ENCODE measurements around the gene CASK. TPM values are rescaled to one million over a fixed set of nuclear protein-coding genes. Genes with fewer than 3 reads are reported as not detected.

The CASK gene
- total and polyA plus RNA-seq, 2 donors (not counting 1 experiment from before 2014, with no cell fraction given) = 27.4 to 78.3 TPM

DNA sequence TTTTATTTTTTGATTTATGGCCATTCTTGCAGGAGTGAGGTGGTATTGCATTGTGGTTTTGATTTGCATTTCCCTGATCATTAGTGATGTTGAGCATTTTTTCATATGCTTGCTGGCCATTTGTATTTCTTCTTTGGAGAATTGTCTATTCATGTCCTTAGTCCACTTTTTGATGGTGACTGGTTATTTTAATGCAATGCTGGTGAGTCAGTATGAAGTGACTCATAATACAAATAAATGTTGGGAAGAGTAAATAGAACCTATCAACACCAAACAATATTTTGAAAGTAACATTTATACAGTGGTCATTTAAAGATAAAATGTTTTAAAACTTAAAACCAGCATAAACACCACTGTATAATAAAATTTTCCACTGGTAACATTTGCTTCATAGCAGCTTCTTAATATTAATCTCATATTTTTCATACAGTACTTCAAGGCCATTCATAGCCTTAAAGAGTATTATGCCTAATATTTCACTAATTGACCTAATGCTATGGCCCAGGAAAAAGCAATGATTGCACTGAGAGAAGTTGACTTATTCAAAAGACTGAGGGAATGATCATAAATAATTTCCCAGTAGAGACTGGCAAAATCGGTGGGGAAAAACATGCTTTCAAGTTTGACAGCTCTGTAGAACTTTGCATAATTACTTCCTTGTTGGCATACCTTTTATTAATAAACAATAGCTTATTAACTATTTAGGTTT is 33.9 kb downstream of the CASK start:
- H3K4me2 ChIP-seq (ENCODE audit: extremely low read depth, insufficient read depth, low read length) = no peak overlapping the region
- no peaks in the 10 kb centered on the region for H3K36me3 ChIP-seq (ENCODE audit: control insufficient read depth, insufficient read depth, low read length)
- no peaks in the 10 kb centered on the region for H3K79me2 ChIP-seq (ENCODE audit: control insufficient read depth, insufficient read depth, low read length)
- H3K27ac ChIP-seq (ENCODE audit: insufficient read depth, low read length) = no peak overlapping the region
- H3K27me3 ChIP-seq (ENCODE audit: control insufficient read depth, insufficient read depth, low read length) = no peaks in the 10 kb centered on the region
- no peak overlapping the region for H3K9ac ChIP-seq (ENCODE audit: insufficient read depth, low read length)
- TF ChIP-seq EZH2 (IDR thresholded peaks at IDR 0.05; ENCODE audit: low read length, missing control alignments) = no peak
- TF ChIP-seq, protein P1, sequence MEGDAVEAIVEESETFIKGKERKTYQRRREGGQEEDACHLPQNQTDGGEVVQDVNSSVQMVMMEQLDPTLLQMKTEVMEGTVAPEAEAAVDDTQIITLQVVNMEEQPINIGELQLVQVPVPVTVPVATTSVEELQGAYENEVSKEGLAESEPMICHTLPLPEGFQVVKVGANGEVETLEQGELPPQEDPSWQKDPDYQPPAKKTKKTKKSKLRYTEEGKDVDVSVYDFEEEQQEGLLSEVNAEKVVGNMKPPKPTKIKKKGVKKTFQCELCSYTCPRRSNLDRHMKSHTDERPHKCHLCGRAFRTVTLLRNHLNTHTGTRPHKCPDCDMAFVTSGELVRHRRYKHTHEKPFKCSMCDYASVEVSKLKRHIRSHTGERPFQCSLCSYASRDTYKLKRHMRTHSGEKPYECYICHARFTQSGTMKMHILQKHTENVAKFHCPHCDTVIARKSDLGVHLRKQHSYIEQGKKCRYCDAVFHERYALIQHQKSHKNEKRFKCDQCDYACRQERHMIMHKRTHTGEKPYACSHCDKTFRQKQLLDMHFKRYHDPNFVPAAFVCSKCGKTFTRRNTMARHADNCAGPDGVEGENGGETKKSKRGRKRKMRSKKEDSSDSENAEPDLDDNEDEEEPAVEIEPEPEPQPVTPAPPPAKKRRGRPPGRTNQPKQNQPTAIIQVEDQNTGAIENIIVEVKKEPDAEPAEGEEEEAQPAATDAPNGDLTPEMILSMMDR (conservative IDR thresholded peaks at IDR 0.05 in 1 of 2, IDR thresholded peaks at IDR 0.05 in 1 of 2; ENCODE audit: low read depth in 1 of 2, low read length in 2 of 2) = no peak
- H2AFZ ChIP-seq (ENCODE audit: low read length) = no peak overlapping the region
- peak; percentile 55 to 60 for DNase-seq (ENCODE audit: low read depth in 2 of 2)
- H3K4me1 ChIP-seq (ENCODE audit: control insufficient read depth, extremely low read depth, insufficient read depth, low read length) = no peaks in the 10 kb centered on the region
- H4K20me1 ChIP-seq (ENCODE audit: control insufficient read depth, extremely low read depth, insufficient read depth, low read length) = no peaks in the 10 kb centered on the region
- H3K9me3 ChIP-seq (ENCODE audit: control insufficient read depth, insufficient read depth, low read depth, low read length) = no peaks in the 10 kb centered on the region
- H3K4me3 ChIP-seq (replicated peaks in 1 of 4; ENCODE audit: control extremely low read depth in 1 of 4, insufficient read depth in 1 of 4, low read depth in 3 of 4, low read length in 4 of 4) = no peak overlapping the region

DNA sequence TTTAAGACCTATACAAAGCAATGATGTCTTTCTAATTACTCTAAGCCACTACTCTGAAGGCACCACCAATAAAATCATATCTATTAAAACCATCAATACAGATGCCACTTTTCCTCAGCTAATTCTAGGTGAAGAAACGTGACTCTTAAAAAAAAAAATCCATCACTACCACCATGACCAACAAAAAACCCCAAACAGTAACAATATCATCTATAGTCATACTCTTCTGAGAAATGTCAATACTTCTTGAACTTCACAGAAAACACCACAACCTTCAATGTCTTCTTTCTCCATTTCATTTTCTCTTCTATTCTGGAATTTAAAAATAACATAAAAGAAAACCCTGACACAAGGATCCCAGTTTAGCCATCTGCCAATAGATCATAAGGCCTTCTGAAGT is 35.7 kb downstream of the CASK start:
- Histone ChIP-seq H3K4me1 (ENCODE audit: control insufficient read depth, extremely low read depth, insufficient read depth, low read length) (no peaks in the 10 kb centered on the region), H3K27me3 (ENCODE audit: control insufficient read depth, insufficient read depth, low read length) (no peaks in the 10 kb centered on the region), H3K27ac (ENCODE audit: insufficient read depth, low read length) (no peak overlapping the region), H2AFZ (ENCODE audit: low read length) (no peak overlapping the region), H3K9ac (ENCODE audit: insufficient read depth, low read length) (no peak overlapping the region), H4K20me1 (ENCODE audit: control insufficient read depth, extremely low read depth, insufficient read depth, low read length) (no peaks in the 10 kb centered on the region), H3K4me3 (replicated peaks in 1 of 4; ENCODE audit: control extremely low read depth in 1 of 4, insufficient read depth in 1 of 4, low read depth in 3 of 4, low read length in 4 of 4) (no peak overlapping the region), H3K4me2 (ENCODE audit: extremely low read depth, insufficient read depth, low read length) (no peak overlapping the region), H3K9me3 (ENCODE audit: control insufficient read depth, insufficient read depth, low read depth, low read length) (no peaks in the 10 kb centered on the region), H3K79me2 (ENCODE audit: control insufficient read depth, insufficient read depth, low read length) (no peaks in the 10 kb centered on the region), H3K36me3 (ENCODE audit: control insufficient read depth, insufficient read depth, low read length) (no peaks in the 10 kb centered on the region)
- DNase-seq (ENCODE audit: low read depth in 2 of 2) = no peak
- no peak for TF ChIP-seq EZH2 (IDR thresholded peaks at IDR 0.05; ENCODE audit: low read length, missing control alignments)
- TF ChIP-seq, protein P1 (conservative IDR thresholded peaks at IDR 0.05 in 1 of 2, IDR thresholded peaks at IDR 0.05 in 1 of 2; ENCODE audit: low read depth in 1 of 2, low read length in 2 of 2) = no peak

DNA sequence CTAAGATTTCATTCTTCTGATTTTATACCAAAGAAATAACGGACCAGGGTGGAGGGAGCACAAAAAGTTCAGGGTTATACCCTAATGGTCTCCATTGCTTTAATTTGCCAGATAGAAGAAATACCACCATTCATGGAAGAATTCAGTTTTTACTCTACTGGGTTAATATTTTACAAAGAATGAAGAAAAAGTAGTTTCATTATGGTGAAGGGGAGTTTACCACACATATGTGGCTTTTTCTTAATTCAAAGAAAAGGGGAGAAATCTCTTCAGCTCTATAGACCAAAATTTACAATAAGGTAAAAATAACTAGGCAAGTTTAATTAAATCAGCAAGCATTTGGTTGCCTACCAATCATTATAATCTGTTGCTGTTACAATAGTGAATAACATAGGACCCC is 37.6 kb downstream of the CASK start:
- H2AFZ ChIP-seq (ENCODE audit: low read length) = no peak overlapping the region
- no peak for DNase-seq (ENCODE audit: low read depth in 2 of 2)
- no peaks in the 10 kb centered on the region for H3K4me1 ChIP-seq (ENCODE audit: control insufficient read depth, extremely low read depth, insufficient read depth, low read length)
- H3K27ac ChIP-seq (ENCODE audit: insufficient read depth, low read length) = no peak overlapping the region
- H4K20me1 ChIP-seq (ENCODE audit: control insufficient read depth, extremely low read depth, insufficient read depth, low read length) = no peaks in the 10 kb centered on the region
- no peaks in the 10 kb centered on the region for H3K27me3 ChIP-seq (ENCODE audit: control insufficient read depth, insufficient read depth, low read length)
- no peak overlapping the region for H3K4me3 ChIP-seq (replicated peaks in 1 of 4; ENCODE audit: control extremely low read depth in 1 of 4, insufficient read depth in 1 of 4, low read depth in 3 of 4, low read length in 4 of 4)
- no peak overlapping the region for H3K9ac ChIP-seq (ENCODE audit: insufficient read depth, low read length)
- TF ChIP-seq EZH2 (IDR thresholded peaks at IDR 0.05; ENCODE audit: low read length, missing control alignments) = no peak
- TF ChIP-seq, protein P1 (conservative IDR thresholded peaks at IDR 0.05 in 1 of 2, IDR thresholded peaks at IDR 0.05 in 1 of 2; ENCODE audit: low read depth in 1 of 2, low read length in 2 of 2) = no peak
- H3K79me2 ChIP-seq (ENCODE audit: control insufficient read depth, insufficient read depth, low read length) = no peaks in the 10 kb centered on the region
- H3K36me3 ChIP-seq (ENCODE audit: control insufficient read depth, insufficient read depth, low read length) = no peaks in the 10 kb centered on the region
- no peaks in the 10 kb centered on the region for H3K9me3 ChIP-seq (ENCODE audit: control insufficient read depth, insufficient read depth, low read depth, low read length)
- no peak overlapping the region for H3K4me2 ChIP-seq (ENCODE audit: extremely low read depth, insufficient read depth, low read length)

Data from fibroblast of lung (primary cell).